NK-92 (cell line): ENCODE results near the gene PLCL1.

Source experiments
- DNase-seq: peaks from one replicate; lab custom pipeline; 2025; ENCODE audit not compliant: unreplicated experiment; lab: John Stamatoyannopoulos, UW

The PLCL1 gene

DNA sequence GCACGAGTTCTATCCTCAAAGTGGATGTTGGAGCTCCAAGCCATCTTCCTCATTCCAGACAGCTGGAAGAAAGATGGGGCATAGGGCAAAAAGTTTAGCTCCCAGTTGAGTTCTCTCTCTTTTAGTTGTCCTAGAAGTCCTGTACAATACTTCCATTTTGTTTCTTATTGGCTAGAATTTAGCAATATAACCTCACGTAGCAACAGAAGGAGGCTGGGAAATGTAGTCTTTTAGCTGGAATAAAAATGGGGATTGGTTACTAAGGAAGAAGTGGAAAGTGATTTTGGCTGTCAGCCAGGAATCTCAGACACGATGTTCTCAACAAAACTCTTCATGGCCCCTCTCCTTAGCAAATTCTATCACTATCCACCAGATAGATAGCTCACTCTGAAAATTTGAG is 79.9 kb downstream of the PLCL1 start:
- DNase-seq, result no peak

GRCh38 chr2:197885126-197885525 is 80.7 kb downstream of the PLCL1 start:
- DNase-seq, result no peak

GRCh38 chr2:197885587-197885986 is 81.2 kb downstream of the PLCL1 start:
- DNase-seq, result no peak

- DNase-seq, result no peak
These were observed 83.9 kb downstream of the PLCL1 start for GRCh38 chr2:197888321-197888720.

- DNase-seq, result no peak
These were observed 84.6 kb downstream of the PLCL1 start for GRCh38 chr2:197889041-197889440.

GRCh38 chr2:197890168-197890567 is 85.8 kb downstream of the PLCL1 start:
- DNase-seq, result no peak

DNA sequence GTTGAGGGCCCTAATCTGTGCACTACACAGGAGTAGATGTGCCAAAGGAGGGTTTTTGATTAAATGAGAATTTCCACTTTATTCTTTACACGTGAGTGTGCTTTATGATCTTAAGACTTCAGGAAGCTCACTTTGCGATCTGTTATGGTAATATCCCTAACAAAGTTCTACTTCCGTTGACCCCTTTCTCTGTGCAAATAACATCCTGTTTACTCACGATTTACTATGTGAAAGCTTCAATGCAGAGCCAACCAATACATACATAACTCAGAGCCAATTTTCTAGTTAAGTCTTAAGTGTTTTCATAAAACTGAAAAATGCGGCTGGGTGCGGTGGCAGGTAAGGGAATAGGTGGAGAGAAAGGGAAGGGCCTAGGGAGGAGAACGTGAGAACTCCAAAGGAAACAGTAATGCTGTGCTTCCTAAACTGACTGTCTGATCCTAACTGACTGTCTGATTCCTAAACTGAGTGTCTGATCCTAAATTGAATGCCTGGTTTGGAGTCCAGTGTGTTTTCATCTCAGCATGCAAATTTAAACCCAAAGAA is 87.6 kb downstream of the PLCL1 start:
- no peak for DNase-seq

DNA sequence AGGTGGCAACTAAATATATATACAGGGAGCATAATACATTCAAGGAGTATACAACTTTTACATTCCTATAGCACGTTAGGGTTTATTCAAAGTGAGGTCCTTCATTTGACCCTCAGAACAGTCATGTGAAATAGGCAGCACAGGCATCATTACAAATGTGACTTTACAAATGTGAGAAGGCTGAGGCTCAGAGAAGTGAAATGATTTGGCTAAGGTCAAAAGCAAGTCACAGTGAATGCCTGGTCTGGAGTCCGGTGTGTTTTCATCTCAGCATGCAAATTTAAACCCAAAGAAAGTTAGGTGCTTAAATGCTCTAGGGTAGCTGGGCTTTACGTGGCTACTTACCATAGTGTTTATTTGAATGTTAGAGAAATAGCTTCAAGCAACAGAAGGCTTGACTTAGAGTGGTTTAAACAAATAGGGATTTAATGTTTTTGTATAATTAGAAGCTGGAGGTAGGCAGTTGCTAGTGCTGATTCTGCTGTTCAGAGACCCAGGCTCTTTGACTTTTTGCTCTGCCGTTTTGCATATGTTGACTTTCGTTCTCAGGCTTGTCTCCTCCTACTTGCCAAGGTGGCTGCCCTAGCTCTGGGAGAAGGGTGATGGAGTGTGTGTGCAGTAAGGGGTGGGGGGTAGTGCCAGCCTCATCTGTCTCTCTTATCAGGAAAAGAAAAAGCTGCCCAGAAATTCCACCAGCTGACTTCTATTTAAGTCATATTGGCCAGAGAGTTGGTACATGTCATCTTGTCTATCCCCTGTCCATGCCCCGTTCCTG is 89.2 kb downstream of the PLCL1 start:
- DNase-seq, result no peak

DNA sequence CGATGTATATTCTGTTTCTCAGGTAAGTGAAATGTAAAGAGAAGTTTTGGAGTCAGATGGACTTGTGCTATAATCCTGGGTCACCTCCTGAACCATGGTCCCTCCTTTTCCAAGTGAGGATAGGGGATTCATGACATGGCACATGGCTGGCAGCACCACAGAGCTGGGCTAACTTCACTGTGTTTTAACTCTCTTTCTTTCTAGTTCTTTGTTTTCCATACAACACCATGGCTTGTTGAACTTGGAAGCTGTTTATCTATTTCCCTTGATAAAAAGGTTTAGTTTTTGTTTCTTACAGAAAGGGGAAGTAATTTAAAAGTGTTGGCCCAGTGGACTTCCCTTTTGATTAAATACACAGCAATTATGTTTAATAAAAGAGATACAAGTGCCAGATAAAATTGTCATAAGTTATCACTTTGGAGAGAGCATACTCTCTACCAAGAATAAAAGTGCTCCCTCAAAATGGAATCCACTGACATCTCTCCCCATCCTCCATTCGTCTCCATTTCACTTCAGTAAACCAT is 90.4 kb downstream of the PLCL1 start:
- no peak for DNase-seq

GRCh38 chr2:197897960-197898678 is 93.7 kb downstream of the PLCL1 start:
- no peak for DNase-seq

GRCh38 chr2:197904446-197904845 is 100.1 kb downstream of the PLCL1 start:
- no peak for DNase-seq

DNA sequence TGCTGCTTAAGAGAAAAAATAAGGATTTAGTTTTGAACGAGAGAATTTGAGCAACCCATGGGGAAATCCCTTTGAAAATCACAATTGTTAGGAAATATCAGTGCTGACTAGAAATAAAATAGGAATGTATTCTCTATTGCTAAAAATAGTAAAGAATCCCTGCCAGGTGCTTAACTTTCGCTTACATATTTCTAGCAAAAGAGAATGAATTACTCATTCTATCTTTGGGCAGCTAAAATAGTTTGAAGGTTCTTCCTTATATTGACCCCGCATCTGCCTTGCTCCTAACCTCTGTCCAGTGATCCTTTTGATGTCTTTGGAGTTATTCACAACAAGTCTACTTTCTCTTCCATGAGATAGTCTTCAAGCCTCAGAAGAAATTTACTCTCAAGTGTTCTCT is 103.8 kb downstream of the PLCL1 start:
- DNase-seq, result no peak

DNA sequence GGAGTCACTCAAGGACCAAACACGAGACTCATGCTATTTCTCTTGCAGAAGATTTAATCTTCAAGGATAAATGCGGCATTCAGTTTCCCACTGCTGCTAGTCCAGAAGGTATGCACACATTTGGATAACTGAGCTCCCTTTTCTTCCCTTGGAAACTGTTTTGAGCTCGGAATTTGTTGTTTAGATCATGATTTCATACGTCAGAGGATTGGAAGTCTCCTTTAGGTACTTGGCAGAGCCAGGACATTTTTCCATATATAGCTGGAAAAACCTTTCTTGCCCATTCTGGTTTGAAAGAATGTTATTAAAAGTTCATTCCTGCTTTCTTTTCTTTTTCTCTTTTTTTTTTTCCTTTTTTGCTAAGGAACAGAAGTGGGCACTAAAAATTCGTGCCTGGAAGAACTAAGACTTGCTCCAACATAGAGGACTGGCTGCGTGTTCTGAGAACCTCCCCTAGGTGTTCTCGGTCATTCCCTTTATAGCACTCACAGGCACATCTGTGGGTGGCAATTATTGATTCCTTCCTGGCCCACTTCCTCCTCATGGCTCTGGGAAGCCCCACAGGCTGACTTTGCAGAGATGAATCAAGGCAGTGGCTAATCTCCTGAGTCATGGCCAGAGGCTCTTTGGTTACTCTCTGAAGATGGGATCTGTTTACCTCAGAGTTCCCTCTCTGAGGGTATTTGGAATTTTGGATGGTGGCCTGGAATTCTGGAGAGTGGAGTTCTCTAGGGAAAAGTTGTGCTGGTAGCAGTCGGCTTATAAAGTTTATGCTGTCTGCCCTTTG is 104.8 kb downstream of the PLCL1 start:
- DNase-seq, result no peak

- no peak for DNase-seq
These were observed 107.3 kb downstream of the PLCL1 start for GRCh38 chr2:197911667-197912066.

DNA sequence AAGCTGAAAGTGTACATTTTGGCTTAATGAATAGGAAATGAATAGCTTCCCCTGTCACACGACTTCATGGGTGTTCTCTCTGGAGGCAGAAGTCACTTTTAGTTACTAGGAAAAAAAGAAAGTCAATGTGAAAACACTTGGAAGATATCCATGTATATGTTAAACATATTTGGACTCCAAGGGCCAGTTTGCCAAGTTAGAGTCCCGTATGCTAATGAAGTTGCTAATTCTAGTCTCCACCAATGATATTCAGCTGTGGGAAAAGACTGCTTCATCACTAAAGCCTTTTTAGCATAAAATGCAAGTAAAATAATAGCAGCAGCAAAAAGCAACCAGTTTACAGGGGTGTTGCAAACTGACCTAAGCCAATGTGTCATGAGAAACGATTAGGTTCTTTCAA is 108.7 kb downstream of the PLCL1 start:
- DNase-seq, result no peak

- DNase-seq, result no peak
These were observed 110.4 kb downstream of the PLCL1 start for GRCh38 chr2:197914778-197915177.

GRCh38 chr2:197915548-197916265 is 111.3 kb downstream of the PLCL1 start:
- DNase-seq, result no peak

GRCh38 chr2:197919487-197919886 is 115.1 kb downstream of the PLCL1 start:
- no peak for DNase-seq

- no peak for DNase-seq
These were observed 115.7 kb downstream of the PLCL1 start for GRCh38 chr2:197920088-197920487.

- DNase-seq, result no peak
These were observed 116.3 kb downstream of the PLCL1 start for GRCh38 chr2:197920592-197921201.
